ENCODE data around the gene PGAP6. TPM values are rescaled to one million over a fixed set of nuclear protein-coding genes. Genes with fewer than 3 reads are reported as not detected.
A peak's percentile ranks its signal among the peaks of the same experiment; 100 is the strongest.

PGAP6 gene
- total and polyA plus RNA-seq, 9 of the 15 experiments (the other 6 are each of a cell fraction or from before 2014, with no cell fraction given): 0.45 to 50.2 (median 39.3) TPM

GRCh38 chr16:352547-353403 lies 29.0 kb downstream of the PGAP6 start, which contains the start of gene AXIN1 (continued):
- no peak for TF ChIP-seq ZBTB5 (IDR thresholded peaks at IDR 0.05)
- TF ChIP-seq BRF1 (IDR thresholded peaks at IDR 0.05; ENCODE audit: borderline replicate concordance, extremely low read depth, insufficient read length): no peak
- no peak for TF ChIP-seq MGA (IDR thresholded peaks at IDR 0.05)
- TF ChIP-seq NR2C2 (CRISPR knock-in tag; IDR thresholded peaks at IDR 0.05): no peak
- no peak for TF ChIP-seq NR2C2 (tag; IDR thresholded peaks at IDR 0.05)
- no peak for TF ChIP-seq MLX (CRISPR knock-in tag; conservative IDR thresholded peaks at IDR 0.05)
- no peak for TF ChIP-seq ATF4 (CRISPR knock-in tag; IDR thresholded peaks at IDR 0.05)
- no peak for TF ChIP-seq GATAD2A (IDR thresholded peaks at IDR 0.05)
- TF ChIP-seq NRF1 (conservative IDR thresholded peaks at IDR 0.05 in 1 of 2, IDR thresholded peaks at IDR 0.05 in 1 of 2): peak; percentile 56 to 58
- no peak for TF ChIP-seq IRF1 (CRISPR knock-in tag; IDR thresholded peaks at IDR 0.05; ENCODE audit: borderline replicate concordance)

Data from K562 (cell line).